ENCODE results near the gene ITGA7.

Gene ITGA7

DNA sequence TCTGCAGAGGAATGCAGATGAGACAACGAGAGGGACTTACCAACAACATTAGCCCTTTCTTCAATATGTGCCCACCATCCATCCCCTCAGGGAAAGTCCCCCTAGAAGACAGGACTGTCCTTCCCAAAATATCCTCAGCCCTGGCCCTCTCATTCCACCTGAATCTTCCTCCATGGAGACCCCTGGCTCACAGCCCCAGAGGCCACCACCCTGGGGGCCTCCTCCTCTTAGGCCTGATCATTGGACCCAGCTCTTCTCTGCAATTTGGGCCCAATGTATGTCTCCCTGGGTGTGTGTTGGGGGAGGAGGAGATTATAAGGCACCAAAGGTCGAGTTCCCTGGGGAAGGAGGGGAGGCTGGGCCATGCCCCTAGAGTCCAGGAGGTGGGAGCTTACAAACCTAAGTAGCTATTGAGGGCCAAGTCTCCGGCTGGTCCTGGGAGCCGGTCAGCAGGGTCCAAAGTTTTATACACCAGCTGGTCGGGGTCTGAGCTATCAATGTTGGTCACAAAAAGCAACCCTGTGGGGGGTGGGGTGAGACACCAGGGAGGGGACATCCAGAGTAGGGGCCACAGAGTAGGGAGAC is 8.1 kb downstream of the ITGA7 start:
- no peak for DNase-seq (ENCODE audit: low read depth)

DNA sequence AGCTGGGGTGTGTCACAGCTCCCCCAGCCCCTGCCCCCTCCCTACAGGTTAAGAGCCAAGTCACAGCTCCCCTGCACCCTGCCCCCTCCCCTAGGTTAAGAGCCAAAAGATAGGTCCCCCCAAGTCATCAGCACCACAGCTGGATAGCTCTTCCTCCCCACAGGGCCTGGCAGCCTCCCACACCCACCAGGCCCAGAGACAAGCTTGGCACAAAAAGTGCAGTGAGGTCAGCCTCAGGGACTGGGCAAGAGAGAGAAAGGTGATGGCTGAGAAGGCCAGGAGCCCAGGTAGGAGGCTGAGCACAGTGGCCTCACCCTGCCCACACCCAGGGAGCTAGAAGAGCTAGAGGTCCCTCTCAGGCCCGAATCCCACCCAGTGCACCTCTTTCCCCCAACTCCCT is 8.7 kb downstream of the ITGA7 start:
- DNase-seq (ENCODE audit: low read depth): no peak

DNA sequence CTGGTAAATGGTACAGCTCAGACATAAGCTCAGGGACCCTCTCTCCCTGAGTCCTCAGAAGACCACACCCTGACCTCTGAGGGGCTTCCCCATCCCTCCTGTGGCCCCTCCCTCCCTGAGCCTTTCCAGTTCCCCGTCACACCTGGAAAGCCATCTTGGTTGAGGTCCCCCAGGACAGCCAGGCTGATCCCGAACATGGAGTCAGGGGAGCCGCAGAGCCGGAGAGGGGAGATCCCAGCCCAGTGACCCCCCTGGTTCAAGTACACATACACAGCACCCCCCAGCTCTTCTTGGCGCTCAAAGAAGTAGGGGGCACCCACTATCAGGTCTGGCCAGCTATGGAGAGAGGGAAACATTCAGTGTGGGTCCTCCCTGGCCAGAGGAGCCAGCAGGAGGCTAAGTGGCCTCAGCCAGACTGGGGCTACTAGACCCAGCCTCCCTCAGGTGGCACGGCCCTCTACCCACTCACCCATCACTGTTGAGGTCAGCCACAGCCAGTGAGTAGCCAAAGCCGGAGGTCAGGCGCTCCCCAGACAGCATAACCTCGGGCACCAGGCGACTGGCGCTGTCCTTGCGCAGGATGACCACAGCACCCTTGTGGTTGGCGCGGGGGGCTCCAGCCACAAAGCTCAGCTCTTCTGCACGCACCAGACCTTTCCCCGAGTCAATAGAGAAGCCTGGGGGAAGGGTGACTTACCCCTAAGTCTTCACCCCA is 9.3 kb downstream of the ITGA7 start:
- no peak for DNase-seq (ENCODE audit: low read depth)

DNA sequence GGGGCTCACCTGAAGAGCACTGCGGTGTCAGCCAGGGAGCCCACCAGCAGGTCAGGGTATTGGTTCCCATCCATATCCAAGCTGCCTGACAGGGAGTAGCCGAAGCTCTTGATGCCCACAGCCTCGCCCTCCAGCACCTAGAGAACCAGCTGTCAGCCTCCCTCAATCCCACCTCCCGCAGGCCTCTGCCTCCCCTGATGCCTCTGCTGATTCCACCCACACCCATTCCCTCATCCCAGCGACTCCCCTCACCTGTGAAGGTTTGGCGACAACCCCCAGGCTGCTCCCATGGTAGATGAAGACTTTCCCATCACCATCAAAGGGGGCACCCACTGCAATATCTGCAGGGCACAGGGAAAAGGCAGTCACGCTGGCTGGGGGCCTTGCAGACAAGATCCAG is 10.0 kb downstream of the ITGA7 start:
- DNase-seq (ENCODE audit: low read depth): no peak

DNA sequence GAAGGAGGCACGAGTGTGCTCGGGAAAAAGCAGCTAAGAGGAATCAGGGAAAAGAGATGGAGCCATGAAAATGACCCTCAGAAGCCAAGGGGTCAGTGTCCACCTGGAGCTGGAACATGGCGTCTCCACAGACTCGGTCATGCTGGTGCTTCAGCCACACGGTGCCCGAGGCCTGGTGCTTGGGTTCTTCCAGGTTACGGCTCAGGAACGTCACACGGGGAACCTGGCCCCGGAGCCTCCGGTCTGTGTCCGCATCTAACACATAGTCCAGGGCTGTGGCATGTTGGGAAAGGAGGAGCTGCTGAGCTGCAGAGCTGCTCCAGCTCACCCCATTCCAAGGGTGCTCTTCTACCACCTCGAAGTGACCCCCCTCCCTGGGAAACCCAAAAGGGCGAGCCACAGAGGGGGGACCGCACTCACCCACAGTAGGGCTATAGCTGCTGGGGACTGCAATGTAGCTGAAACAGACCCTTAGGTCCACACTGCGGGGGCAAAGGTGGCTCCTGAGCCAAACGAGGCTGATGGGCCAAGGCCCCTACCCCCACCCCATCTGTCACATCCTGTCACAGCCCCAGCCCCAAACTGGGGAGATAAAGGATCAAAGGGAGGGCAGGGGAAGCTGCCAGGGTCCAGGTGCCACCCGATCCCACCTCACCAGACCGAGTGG is 10.8 kb downstream of the ITGA7 start:
- no peak for DNase-seq (ENCODE audit: low read depth)

DNA sequence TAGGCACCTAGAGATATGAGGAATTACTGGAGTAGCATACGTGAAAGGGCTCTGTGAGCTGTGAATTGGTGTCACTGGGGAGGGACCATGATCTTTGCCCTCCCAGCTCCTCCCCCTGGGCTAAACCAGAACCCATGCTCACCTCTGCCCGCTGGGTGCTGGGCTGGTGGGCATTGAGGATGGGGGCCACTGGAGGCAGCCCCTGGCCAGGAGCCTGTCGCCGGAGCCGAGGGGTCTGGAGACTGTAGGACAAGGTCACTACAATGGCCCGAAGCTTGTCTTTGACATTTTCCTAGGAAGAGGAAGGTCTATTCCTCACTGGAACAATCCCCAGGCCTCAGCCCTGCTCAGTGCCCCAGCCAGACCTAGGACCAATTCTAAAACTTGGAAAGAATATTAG is 11.6 kb downstream of the ITGA7 start:
- no peak for DNase-seq (ENCODE audit: low read depth)

DNA sequence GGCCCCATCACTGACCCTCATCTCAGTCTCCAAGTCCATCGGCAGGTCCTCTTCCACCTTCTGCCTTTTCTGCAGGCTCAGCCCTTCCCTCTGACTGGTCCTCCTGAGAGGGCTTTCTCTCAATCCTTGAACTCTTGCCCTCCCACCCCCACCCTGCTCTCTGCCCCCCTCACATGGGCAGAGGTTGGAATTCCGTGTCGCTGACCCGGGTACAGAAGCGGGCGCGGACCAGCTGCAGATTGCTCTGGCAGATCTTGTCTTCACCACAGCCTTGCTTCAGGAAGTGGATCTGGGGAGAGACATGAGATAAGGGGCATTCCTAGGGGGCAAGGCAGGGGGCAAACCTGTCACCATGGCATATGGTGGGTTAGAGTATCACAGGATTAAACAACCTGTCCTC is 12.4 kb downstream of the ITGA7 start:
- no peak for DNase-seq (ENCODE audit: low read depth)

DNA sequence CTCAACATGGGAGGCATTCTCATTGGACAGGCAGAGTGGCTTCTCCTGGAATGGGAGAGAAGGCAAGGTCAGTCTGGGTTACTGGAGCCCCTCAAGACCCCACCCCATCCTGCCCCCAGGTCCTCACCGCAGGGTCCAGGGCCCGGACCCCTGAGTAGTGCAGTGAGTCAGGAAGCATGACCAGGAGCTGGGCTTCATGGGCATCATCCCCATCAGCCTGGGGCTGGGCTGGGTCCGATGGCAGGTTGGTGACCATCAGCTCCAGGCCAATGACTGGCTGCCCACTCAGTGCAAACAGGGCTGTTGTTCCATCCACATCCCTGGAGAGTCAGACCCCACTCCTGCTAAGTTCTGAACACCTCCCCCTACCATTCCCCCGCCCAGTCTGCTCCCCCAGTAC is 13.1 kb downstream of the ITGA7 start:
- DNase-seq (ENCODE audit: low read depth): no peak

DNA sequence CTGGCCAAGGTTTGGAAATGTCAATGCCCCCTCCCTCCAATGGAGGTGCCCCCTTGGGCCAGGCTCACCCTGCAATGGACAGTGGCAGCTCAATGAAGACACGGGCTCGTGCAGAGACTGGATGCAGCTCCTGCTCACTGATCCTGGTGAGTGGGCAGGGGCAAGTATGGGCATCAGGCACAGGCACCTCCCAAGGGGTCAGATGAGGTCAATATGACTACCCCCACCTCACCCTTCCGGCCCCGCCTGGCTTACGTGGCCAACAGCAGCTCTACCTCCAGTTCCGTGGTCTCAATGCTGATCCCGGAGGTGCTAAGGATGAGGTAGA is 13.6 kb downstream of the ITGA7 start:
- no peak for DNase-seq (ENCODE audit: low read depth)

DNA sequence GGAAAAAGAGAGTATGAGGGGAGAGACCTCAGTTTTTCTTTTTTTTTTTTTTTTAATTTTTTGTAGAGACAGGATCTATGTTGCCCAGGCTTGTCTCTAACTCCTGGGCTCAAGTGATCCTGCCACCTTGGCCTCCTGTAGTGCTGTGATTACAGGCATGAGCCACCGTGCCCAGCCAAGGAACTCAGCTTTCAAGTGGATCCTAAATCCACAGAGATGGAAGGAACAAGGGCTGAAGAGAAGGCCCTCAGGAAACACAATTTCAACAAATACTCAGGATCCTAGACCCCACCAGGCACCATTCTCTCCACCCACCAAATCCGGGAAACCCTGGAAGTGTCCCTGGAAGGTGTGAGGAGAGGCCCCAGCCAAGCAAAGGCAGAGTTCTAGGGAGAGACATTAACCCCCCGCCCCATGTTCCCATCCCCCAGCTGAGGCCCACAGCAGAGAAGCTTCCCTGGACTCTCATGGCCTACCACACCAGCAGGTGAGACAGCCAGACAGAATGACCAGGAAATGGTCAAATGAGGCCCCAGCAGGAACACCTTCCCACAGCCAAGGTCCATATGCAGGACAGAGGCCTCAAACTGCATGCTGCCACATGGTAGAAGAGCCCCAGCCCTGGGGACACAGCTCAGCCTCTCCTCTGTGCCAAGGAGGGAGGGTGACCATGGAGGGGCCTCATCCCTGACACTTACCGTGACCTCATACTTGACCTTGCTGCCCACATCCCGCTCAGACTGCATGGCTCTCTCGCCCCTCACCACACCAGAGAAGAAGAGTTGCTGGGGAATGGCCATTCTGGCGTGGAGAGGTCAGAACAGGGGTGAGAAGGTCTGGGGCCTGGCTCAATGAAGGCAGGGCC is 14.1 kb downstream of the ITGA7 start:
- no peak for DNase-seq (ENCODE audit: low read depth)

DNA sequence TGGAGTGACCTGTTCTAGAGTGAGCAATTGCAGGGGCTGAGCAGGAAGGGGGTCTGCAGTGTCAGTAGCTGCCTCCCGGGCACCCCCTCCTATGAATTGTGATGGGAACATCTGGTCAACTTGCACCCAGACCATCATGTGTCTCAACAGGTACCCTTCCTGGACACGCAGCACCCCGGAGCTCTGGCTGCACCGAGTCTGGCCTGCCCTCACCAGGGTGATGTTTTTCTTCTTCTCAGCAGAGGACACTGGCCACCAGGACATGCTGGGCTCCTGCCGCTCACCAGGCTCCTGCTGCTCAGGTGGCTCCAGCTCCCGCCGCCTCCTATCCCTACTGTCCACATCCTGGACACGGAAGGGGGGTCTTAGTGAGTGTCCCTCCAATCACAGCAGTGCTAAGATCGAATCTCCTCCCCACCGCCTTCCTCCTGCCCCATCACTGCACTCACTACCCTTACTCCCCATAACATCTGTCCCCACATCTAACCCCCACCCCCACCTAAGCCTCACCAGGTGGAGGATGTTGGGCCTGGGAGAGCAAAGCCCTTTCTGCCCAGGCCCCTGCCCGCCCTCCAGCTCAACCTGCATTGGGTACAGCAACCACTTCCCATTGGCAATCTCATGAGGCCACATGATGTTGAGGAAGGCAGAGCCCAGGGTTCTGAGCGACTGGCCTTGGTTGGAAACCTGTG is 14.9 kb downstream of the ITGA7 start:
- no peak for DNase-seq (ENCODE audit: low read depth)

DNA sequence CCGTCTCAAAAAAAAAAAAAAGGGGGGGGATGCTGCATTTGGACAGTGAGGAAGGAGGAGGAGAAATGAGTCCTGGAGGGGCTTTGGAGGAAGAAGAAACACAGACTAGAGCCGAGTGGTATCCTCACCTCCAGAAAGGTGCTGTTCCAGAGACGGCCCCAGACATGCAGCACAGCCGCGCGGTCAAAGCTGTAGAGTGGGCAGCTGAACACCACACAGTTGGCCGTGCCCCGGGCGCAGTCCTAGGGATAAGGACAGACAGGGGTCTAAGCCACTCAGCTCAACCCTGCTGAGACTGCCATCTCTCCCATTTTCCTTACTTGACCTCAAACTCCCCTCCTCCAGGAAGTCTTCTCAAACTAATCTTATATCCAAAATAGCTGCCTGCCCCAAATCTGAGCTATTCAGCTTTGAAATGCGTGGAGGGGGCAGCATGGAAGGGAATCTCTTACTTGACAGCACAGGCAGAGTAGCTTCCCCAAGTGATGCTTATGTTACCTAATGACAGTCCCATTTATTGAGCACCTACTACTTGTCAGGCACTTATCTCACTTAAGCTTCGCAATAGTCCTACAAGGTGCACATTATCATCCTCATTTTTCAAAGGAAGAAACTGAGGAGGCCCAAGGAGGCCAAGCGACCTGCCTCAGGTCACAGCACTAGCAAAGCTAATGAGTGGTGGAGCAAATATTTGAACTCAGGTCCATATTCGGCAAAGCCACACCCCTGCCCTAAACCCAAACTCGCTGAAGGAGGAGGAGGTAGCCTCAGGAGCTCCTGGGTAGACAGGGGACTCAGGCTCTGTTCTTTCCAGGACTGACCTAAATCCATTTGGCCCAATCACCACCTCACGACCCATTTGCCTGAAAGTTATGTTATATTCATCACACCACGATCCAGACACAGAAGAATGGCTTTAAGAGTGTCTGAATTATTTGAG is 18.7 kb downstream of the ITGA7 start:
- DNase-seq (ENCODE audit: low read depth): no peak

DNA sequence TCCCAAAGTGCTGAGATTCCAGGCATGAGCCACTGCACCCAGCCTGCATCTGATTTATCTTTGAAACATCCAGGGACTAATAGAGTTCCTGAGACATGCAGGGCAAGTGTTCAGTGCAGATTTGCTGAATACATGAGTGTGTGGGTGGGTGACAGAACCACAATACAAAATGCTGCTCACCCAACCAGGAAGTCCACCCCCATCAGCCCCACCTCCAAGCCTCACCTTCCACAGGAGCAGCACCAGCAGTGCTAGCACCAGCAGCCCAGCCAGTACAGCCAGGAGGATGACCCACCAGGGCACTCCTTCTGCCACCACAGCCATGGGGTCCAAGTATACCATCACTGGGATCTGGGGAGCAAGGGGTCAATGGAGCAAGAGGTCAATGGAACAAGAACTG is 20.0 kb downstream of the ITGA7 start:
- DNase-seq (ENCODE audit: low read depth): no peak

DNA sequence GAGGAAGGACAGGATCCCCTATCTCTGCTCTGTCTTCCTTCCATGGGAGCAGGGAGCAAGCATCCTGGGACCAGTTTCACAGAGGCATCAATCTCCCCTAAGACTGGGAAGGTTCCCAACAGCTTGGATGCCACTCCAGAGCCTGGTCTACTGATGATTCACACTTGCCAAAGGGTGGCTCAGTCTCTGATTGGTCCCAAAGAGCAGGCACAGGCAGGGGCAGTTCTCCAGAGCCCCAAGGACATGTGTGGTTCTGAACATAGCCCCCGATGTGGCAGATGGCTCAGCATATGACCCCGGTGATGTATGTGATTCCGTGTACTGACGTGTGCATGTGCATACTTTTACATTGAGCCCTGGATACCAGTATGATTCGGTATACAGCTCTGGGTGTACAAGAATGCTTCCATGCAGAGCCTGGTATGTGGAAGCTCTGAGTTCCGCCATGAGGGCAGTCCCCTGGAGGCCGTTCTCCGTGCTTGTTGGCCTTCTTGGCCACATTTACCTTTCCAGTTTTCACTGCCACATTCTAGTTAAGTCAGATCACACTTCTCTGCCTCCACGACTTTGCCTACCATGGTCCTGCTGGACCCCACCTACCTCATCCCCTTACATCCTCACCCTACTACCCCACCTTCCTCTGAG is 21.2 kb downstream of the ITGA7 start:
- DNase-seq (ENCODE audit: low read depth): no peak

DNA sequence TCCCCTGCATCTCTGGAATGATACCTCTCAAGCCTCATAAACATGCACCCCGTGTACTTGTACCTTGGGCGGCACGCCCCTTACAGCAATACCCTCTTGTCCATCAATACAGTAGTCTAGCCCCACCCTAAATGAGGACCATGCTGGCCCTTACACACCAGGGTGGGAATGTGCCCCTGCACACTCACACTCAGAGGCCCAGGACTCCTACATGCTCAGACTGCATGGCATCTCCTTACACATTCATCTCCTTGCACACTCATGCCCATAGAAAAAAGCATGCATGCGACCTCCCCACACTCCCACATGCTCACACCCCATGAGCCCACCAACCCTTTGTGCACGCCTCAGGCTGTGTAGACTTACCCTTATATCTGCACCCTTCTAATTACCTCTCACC is 22.0 kb downstream of the ITGA7 start:
- no peak for DNase-seq (ENCODE audit: low read depth)

DNA sequence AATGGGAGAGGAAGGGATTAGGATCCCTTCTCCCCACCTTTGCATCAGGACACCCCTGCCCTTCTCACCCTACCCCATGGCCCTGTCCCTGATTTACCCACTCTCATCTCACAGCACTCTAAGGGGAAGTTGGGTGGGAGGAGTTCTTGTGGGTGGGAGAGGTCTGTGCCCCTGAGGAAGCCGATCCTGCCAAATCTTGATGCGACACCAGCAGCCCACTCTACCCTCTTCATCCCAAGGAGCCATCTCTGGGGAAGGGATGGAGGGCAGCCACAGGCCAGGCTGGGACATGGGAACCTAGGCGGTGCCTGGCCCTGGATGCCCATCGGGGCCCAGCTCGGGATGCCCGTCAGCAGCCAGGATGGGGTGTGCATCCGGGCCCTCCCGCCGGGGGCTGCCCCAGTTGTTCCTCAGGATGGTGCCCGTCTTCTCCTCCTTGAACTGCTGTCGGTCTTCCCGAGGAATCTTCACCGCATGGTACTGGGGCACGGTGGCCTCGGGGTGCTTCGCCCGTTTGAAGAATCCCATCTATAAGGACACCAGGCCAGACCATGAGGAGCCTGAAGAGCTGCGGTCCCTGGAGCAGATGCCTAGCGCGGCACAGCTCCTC is 22.8 kb downstream of the ITGA7 start:
- DNase-seq (ENCODE audit: low read depth): no peak

DNA sequence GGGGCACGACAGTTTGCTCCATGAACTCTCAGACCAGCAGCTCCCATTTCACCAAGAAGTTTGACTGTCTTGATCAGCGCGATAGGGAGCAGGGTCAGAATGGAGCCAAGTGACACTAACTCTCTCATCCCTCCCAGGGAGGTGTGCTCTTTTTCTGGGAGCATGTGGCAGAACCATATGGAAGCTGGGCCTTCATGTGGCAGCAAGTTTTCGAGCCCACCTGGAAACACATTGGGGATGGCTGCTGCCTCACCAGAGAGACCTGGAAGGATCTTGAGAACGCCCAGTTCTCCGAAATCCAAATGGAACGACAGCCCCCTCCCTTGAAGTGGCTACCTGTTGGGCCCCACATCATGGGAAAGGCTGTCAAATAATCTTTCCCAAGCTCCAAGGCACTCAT is 24.0 kb downstream of the ITGA7 start:
- DNase-seq (ENCODE audit: low read depth): no peak

DNA sequence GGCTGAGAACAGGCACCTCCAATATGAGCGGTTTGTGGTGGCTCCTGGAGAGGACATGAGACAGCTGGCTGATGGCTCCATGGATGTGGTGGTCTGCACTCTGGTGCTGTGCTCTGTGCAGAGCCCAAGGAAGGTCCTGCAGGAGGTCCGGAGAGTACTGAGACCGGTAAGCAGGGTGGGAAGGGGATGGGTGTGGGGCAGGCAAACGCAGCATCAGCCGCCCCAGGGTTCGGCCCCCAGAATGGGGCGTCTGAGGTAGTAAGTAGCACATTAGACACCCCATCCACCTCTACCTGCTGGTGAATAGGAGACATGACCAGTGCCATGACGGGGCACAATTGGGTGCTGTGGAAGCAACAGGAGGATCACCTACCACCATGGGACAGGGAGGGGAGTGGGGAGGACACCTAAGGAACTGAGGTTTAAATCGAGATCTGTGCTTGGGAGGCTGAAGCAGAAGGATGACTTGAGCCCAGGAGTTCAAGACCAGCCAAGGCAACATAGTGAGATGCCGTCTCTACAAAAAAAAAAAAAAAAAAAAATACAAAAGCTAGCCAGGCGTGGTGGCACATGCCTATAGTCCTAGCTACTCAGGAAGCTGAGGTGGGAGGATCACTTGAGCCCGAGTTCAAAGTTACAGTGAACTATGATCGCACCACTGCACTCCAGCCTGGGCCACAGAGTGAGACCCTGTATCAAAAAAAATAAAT is 25.5 kb downstream of the ITGA7 start:
- DNase-seq (ENCODE audit: low read depth): no peak

Measured in amniotic epithelial cell (primary cell).